ENCODE measurements around the gene TMEM190.
"Not testable (repeated sequence)": the region's sequence is repeated elsewhere in the genome, so short reads cannot be mapped to it uniquely, and the experiment has no call there.

TMEM190 gene

GRCh38 chr19:55391702-55392615 is 15.3 kb downstream of the TMEM190 start:
- DNase-seq (ENCODE audit: low spot score) = no peak

- no peak for DNase-seq (ENCODE audit: low spot score)
Measured at GRCh38 chr19:55392820-55393761, 16.5 kb downstream of the TMEM190 start.

GRCh38 chr19:55398200-55398925 is 21.7 kb downstream of the TMEM190 start:
- no peak for DNase-seq (ENCODE audit: low spot score)

GRCh38 chr19:55400281-55401087 is 23.9 kb downstream of the TMEM190 start:
- no peak for DNase-seq (ENCODE audit: low spot score)

- DNase-seq (ENCODE audit: low spot score) = not testable (repeated sequence)
Measured at GRCh38 chr19:55401390-55401789, 24.8 kb downstream of the TMEM190 start.

- no peak for DNase-seq (ENCODE audit: low spot score)
Measured at GRCh38 chr19:55402509-55402908, 25.9 kb downstream of the TMEM190 start.

- no peak for DNase-seq (ENCODE audit: low spot score)
Measured at GRCh38 chr19:55405638-55406037, 29.0 kb downstream of the TMEM190 start.

GRCh38 chr19:55406091-55406825 is 29.6 kb downstream of the TMEM190 start:
- no peak for DNase-seq (ENCODE audit: low spot score)

GRCh38 chr19:55406826-55407549 is 30.4 kb downstream of the TMEM190 start:
- DNase-seq (ENCODE audit: low spot score) = peak; percentile 69

- DNase-seq (ENCODE audit: low spot score) = not testable (repeated sequence)
Measured at GRCh38 chr19:55407550-55407799, 30.8 kb downstream of the TMEM190 start, which contains the start of gene UBE2S. UBE2S (minus strand) TSS chr19:55407788; CDS start chr19:55407589, 199 bp downstream.

- peak; percentile 100 for DNase-seq (ENCODE audit: low spot score)
Measured at GRCh38 chr19:55407800-55408532, 31.3 kb downstream of the TMEM190 start.

- DNase-seq (ENCODE audit: low spot score) = no peak
Measured at GRCh38 chr19:55408533-55408872, 31.9 kb downstream of the TMEM190 start.

GRCh38 chr19:55409179-55409578 is 32.6 kb downstream of the TMEM190 start:
- DNase-seq (ENCODE audit: low spot score) = not testable (repeated sequence)

GRCh38 chr19:55410168-55410567 is 33.5 kb downstream of the TMEM190 start:
- no peak for DNase-seq (ENCODE audit: low spot score)

- DNase-seq (ENCODE audit: low spot score) = peak; percentile 85
Measured at GRCh38 chr19:55418185-55418584, 41.6 kb downstream of the TMEM190 start.

GRCh38 chr19:55419103-55419502 is 42.5 kb downstream of the TMEM190 start:
- DNase-seq (ENCODE audit: low spot score) = no peak

GRCh38 chr19:55419624-55420236 is 43.1 kb downstream of the TMEM190 start:
- DNase-seq (ENCODE audit: low spot score) = no peak

- DNase-seq (ENCODE audit: low spot score) = not testable (repeated sequence)
Measured at GRCh38 chr19:55421281-55421680, 44.7 kb downstream of the TMEM190 start.
